ENCODE results near the gene GNB3.

GNB3 gene

DNA sequence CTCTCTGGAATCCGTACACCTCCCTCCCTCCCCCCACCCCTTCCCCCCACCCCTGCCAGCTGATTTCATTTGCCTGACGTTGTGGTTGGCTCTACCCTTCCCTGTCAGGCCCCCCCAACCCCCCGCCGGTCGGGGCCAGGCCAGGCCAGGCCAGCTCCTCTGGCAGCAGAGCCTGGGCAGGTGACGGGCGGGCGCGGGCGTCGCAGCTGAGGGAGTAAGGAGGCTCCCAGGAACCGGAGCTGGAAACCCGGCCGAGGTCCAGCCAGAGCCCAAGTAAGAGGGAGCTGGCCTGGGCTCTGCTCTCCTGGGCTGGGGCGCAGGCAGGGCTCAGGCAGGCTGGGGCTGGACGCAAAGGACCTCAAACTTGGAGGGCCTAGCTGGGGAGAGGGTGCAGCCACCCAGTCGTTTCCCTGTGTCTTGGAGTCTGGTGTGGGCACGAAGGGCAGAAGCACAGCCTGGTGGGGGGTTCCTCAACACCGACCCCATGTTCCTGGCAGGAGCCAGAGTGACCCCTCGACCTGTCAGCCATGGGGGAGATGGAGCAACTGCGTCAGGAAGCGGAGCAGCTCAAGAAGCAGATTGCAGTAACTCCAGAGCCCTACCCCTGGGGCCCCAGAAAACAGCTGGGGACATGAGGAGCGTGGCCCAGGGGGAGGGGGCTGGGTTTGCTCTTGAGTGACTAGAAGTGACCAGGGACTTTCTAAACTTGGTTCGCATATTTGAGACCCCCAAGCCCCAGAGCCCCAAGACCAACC, at the start of gene GNB3:
Gene GNB3 (plus strand): TSS at position 165 of the 755 bp plus-strand sequence. CDS start 363 bp downstream, at position 528.
- DNase-seq (ENCODE audit: low spot score): no peak

GRCh38 chr12:6791931-6792520, 48.7 kb upstream of the GNB3 start:
- no peak for DNase-seq (ENCODE audit: low spot score)

DNA sequence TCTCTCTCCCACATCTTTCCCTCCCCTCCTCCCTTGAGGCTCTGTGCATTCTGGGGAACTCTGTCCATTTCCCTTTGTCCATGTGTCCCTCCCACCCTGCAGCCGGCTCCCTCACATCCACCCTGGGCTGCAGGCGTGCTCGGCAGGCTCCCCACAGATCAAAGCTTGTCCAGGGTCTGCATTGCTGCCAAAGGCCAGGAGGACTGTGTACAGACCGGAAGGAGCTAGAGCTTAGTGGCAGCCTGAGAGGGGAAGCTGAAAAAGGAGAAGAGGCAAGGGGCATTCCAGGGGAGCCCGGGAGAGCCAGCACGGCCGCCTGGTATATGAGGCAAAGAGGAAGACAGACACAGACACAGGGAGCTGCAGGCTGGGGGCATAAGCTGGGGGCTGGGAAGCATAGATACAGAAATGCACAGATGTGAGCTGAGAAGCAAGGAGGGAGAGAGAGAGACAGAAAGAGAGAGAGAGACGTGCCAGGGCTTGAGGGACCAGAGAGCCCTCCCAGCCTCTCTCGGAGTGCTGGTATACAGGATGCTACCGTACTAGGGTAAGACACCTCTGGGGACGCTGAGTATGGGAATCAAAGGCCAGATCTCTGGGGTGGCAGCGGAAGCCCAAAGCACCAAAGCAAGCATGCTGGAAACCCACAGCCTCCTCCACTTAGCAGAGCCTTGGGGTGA, 48.1 kb upstream of the GNB3 start:
- no peak for DNase-seq (ENCODE audit: low spot score)

- no peak for DNase-seq (ENCODE audit: low spot score)
Measured at GRCh38 chr12:6795088-6795487, 45.6 kb upstream of the GNB3 start.

DNA sequence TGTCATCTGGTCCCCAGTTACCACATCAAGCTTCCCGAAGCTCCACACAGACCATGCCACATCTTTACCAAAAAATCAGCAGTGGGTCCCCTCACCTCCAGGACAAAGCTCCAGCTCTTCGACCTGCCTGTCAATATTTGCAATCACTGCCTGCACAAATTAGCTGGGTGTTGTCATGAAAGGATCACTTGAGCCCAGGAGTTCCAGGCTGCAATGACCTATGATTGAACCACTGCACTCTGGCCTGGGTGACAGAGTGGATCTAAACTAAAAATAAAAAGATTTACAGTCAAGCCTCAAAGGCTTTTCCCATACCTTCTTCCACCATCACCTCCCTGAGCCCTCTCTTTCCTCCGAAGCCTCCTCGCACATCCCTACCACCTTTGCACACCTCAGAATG, 44.1 kb upstream of the GNB3 start:
- no peak for DNase-seq (ENCODE audit: low spot score)

DNA sequence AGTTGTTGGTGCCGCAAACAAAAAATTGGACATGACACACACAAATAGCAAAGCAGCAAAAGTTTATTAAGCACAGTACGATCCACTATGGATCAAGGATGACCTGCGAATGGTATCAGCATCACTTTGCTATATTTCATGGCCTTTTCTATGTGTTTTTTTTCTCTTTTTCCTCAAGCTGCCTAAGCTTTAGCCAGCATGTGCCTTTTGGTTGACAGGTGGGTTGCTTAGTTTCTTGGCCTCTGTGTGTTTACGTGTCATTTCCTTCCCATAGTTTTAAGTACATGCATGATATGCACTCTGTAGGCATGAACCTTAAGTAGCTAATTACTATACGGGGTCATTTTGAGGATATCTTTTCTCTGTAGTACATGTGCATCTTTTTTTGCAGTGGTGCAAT, 41.6 kb upstream of the GNB3 start:
- DNase-seq (ENCODE audit: low spot score): no peak

DNA sequence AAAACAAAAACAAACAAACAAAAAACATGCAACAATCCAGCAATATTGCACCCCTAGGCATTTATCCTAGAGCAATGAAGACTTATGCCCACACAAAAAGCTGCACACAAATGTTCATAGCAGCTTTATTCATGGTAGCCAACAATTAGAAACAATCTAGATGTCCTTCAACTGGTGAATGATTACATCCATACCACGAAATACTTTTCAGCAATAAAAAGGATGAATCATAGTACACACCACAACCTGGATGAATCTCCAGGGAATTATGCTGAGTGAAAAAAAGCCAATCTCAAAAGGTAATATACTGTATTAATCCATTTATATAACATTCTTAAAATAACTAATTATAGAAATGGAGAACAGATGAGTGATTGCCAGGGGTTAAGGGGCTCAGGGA, 33.6 kb upstream of the GNB3 start:
- DNase-seq (ENCODE audit: low spot score): no peak

DNA sequence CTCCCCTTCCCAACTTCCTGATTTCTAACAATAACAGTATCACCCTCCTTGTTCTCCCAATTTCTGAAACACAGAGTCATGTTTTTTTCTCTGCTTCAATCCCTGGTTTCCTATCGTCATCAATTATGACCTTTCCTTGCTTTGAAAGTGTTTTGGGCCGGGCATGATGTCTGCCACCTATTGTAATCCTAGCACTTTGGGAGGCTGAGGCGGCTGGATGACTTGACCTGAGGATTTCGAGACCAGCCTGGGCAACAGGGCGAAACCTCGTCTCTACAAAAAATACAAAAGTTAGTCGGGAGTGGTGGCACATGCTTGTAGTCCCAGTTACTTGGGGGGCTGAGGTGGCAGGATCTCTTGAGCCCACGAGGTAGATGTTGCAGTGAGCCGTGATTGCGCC, 31.7 kb upstream of the GNB3 start:
- no peak for DNase-seq (ENCODE audit: low spot score)

DNA sequence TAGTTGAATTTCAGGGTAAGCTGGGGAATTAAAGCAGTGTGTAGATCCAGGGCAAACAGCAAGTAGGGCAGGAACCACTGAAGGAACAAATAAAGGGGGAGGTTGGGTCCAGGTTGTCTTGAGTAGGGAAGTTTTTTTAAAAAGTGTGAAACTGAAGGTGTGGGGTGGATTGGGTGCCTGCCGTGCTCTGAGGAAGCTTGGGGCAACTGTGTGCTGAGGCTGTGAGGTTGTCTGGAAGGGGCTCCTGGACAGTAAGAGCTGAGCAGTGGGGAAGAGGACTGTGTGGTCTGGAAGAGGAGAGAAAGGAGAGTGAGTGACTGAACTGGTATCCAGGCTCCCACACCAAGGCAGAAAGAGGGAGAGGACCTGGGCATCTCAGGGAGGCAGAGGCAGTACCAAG, 30.0 kb upstream of the GNB3 start:
- DNase-seq (ENCODE audit: low spot score): no peak

GRCh38 chr12:6813363-6813762, 27.4 kb upstream of the GNB3 start:
- no peak for DNase-seq (ENCODE audit: low spot score)

DNA sequence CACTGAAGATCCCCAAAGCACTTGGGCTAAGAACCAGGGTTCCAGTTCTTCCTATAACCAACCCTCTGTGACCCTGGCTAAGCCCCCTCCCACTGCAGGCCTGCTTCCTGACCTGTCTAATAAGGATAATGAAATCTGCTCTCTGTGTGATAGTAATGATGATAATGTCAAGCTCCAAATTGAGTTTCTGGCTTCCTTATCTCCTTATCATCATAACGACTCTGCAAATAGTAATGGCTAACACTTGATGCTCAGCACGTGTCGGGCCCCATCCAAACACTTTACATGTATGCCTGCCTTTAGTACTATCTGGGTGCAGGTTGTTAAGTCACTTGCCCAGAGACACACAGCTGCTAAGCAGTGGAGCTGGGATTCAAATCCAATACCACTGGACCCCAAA, 24.1 kb upstream of the GNB3 start:
- DNase-seq (ENCODE audit: low spot score): no peak

DNA sequence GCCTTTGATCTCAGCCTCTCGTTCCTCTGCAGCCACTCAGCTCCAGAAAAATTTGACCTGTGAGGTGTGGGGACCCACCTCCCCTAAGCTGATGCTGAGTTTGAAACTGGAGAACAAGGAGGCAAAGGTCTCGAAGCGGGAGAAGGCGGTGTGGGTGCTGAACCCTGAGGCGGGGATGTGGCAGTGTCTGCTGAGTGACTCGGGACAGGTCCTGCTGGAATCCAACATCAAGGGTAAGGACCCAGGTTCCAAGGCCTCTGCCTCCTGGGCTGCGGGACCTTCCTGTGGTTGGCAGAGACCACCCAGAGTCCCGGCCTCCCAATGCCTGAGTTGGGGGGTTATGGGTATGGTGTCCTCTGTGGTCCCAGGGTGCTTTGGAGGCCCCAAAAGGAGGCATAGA, 23.6 kb upstream of the GNB3 start:
- no peak for DNase-seq (ENCODE audit: low spot score)

GRCh38 chr12:6817662-6818157, 23.0 kb upstream of the GNB3 start:
- DNase-seq (ENCODE audit: low spot score): no peak

DNA sequence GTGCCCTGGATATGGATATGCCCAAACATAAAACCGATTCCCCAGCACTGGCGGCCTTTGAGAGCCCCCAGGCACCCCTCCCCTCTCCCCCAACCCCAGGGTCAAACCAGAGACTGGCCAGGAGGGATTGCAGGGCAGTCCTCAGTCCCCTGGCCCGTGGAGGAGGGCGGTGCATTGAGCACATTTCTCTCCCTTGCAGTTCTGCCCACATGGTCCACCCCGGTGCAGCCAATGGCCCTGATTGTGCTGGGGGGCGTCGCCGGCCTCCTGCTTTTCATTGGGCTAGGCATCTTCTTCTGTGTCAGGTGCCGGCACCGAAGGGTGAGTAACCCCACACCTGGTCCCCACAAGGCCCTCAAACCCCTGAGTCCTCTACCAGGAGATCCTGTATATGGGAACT, 22.5 kb upstream of the GNB3 start:
- DNase-seq (ENCODE audit: low spot score): no peak

- no peak for DNase-seq (ENCODE audit: low spot score)
Measured at GRCh38 chr12:6818645-6819044, 22.1 kb upstream of the GNB3 start.

DNA sequence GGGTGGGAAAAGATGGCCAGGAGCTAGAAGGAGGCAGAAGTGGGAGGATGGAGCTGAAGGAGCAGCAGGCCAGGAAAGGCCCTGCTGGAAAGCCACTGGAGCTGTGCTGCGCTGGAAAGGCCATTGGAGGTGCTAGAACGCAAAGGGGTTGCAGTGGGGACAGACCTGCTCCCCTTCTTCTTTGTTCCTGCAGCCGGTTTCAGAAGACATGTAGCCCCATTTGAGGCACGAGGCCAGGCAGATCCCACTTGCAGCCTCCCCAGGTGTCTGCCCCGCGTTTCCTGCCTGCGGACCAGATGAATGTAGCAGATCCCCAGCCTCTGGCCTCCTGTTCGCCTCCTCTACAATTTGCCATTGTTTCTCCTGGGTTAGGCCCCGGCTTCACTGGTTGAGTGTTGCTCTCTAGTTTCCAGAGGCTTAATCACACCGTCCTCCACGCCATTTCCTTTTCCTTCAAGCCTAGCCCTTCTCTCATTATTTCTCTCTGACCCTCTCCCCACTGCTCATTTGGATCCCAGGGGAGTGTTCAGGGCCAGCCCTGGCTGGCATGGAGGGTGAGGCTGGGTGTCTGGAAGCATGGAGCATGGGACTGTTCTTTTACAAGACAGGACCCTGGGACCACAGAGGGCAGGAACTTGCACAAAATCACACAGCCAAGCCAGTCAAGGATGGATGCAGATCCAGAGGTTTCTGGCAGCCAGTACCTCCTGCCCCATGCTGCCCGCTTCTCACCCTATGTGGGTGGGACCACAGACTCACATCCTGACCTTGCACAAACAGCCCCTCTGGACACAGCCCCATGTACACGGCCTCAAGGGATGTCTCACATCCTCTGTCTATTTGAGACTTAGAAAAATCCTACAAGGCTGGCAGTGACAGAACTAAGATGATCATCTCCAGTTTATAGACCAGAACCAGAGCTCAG, 21.4 kb upstream of the GNB3 start:
- no peak for DNase-seq (ENCODE audit: low spot score)

DNA sequence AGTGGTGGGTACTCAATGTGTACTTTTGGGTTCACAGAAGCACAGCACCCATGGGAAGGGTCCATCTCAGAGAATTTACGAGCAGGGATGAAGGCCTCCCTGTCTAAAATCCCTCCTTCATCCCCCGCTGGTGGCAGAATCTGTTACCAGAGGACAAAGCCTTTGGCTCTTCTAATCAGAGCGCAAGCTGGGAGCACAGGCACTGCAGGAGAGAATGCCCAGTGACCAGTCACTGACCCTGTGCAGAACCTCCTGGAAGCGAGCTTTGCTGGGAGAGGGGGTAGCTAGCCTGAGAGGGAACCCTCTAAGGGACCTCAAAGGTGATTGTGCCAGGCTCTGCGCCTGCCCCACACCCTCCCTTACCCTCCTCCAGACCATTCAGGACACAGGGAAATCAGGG, 20.6 kb upstream of the GNB3 start:
- no peak for DNase-seq (ENCODE audit: low spot score)

GRCh38 chr12:6821591-6822425, 18.9 kb upstream of the GNB3 start, which contains the start of gene GPR162:
Gene GPR162 (plus strand): TSS chr12:6821821. CDS start chr12:6823899, 2,078 bp downstream.
- peak; percentile 71 for DNase-seq (ENCODE audit: low spot score)

- no peak for DNase-seq (ENCODE audit: low spot score)
Measured at GRCh38 chr12:6822426-6823135, 18.1 kb upstream of the GNB3 start.
